Cardiac fibroblast (primary cell): ENCODE measurements around the gene FADD.
A peak's percentile ranks its signal among the peaks of the same experiment; 100 is the strongest.

Experiments
- DNase-seq, 2 donors: peaks; one replicate each; pipeline versions ENCODE4 v3.0.0 to v3.0.0-alpha.2; 2010; ENCODE audit warnings: low read depth in 2 of 2
- H3K4me3 ChIP-seq, 2 donors: replicated peaks in 1 of 2; 1 replicate in 1 of 2; 2 replicates in 1 of 2; pipeline ENCODE4 v1.5.1; 2011; ENCODE audit warnings: low read depth in 2 of 2, low read length in 2 of 2, mild to moderate bottlenecking in 2 of 2, moderate library complexity in 1 of 2
- TF ChIP-seq, protein P1 (sequence below): IDR thresholded peaks from one replicate; pipeline ENCODE4 v1.5.1; 2011; ENCODE audit warnings: low read depth, mild to moderate bottlenecking, low read length, inconsistent platforms

The FADD gene

DNA sequence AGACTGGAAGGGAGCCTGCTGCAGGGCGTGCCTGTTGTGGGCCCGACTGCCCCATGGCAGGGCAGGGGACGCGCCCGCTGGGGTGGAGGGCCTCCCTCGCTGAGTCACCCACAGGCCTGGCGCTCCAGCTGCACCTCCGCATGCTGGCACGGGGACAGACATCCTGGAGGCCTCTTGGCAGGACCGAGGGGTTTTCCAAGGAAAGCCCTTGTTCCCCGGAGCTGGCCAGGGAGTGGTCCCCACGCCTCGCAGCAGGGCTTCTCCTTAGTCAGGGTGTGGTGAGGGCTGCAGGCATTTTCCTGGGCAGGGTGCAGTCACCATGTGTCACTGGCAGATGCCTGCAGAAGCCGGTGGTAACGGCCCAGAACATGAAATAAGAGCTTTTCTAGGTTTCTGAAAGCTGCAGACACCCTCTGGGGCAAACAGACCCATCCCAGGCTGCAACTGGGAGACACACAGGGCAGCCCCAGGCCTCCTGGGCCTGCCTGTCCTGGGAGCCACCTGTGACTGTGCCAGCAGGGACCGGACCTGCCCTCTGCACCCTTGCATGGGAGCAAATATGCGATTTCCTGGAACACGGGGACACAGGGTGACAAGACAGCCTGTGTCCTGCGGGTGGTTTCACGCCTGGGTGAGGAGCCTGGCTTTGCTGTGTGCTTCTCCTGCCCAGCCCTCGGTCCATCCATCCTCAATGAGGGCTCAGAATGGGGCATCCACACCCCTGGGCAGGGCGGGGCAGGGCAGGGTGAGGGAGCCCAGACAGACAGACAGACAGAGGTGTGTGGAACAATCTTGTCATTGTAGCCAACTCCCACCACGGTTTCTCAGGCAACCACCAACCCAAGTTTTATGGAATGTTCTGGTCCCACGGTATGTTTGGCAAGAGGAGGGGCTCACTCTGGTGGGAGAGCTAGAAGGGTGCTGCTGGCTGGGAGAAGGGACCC lies 43.2 kb upstream of the FADD start:
- DNase-seq, result peak in 1 of 2 donors; percentile 21
- TF ChIP-seq, protein P1, sequence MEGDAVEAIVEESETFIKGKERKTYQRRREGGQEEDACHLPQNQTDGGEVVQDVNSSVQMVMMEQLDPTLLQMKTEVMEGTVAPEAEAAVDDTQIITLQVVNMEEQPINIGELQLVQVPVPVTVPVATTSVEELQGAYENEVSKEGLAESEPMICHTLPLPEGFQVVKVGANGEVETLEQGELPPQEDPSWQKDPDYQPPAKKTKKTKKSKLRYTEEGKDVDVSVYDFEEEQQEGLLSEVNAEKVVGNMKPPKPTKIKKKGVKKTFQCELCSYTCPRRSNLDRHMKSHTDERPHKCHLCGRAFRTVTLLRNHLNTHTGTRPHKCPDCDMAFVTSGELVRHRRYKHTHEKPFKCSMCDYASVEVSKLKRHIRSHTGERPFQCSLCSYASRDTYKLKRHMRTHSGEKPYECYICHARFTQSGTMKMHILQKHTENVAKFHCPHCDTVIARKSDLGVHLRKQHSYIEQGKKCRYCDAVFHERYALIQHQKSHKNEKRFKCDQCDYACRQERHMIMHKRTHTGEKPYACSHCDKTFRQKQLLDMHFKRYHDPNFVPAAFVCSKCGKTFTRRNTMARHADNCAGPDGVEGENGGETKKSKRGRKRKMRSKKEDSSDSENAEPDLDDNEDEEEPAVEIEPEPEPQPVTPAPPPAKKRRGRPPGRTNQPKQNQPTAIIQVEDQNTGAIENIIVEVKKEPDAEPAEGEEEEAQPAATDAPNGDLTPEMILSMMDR, result no peak
- no peak overlapping the region for H3K4me3 ChIP-seq

DNA sequence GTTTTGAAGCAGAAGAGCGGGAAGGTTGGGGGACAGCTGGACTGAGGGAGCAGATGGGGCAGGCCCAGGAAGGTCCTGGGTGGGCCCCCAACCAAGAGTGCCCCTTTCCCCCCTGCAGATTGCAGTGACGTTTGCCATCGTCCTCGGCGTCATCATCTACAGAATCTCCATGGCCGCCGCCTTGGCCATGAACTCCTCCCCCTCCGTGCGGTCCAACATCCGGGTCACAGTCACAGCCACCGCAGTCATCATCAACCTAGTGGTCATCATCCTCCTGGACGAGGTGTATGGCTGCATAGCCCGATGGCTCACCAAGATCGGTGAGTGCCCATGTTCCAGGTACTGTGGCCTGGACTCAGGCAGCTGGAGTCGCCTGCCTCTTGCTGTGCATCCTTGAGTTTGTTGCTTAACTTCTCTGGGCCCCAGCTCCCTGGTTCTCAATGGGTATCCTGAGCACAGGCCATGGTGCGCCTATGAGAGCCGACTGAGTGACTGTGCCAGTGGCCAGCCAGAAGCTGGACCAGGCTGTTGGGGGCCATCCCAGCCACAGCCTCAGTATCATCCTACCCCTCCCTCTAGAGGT lies 42.0 kb upstream of the FADD start:
- DNase-seq, result no peak
- H3K4me3 ChIP-seq, result no peak overlapping the region
- TF ChIP-seq, protein P1, result no peak

DNA sequence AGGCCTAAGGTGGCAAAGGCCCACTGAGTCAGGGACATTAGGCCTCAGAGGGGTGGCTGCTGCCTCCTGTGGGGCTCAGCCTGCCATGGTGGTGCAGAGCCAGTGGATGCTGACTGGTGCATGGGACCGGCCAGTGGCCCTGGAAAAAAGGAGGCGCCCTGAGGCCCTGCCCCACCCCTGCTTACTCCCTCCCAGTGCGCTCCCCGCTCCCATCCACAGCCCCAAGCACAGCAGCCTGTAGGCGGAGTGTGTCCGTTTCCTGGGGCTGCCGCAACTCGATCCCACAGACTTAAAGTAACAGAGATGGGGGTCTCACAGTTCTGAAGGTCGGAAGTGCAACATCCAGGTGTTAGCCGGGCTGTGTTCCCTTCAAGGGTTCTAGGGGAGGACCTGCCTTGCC lies 38.4 kb upstream of the FADD start:
- TF ChIP-seq, protein P1, result no peak
- DNase-seq, result no peak
- no peak overlapping the region for H3K4me3 ChIP-seq

DNA sequence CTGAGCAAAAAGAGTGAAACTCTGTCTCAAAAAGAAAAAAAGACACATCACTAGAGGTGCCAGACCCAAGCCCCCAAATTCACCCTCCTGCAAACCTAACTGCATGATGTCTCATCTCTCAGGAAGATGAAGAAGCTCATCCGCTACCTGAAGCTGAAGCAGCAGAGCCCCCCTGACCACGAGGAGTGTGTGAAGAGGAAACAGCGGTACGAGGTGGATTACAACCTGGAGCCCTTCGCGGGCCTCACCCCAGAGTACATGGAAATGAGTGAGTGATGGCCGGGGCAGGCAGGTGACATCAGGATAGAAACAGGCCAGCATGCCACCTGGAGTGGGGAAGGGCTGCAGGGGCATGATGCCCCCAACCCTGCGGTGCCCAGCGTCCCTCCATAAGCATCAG lies 36.0 kb upstream of the FADD start:
- no peak for DNase-seq
- no peak overlapping the region for H3K4me3 ChIP-seq
- TF ChIP-seq, protein P1, result no peak

DNA sequence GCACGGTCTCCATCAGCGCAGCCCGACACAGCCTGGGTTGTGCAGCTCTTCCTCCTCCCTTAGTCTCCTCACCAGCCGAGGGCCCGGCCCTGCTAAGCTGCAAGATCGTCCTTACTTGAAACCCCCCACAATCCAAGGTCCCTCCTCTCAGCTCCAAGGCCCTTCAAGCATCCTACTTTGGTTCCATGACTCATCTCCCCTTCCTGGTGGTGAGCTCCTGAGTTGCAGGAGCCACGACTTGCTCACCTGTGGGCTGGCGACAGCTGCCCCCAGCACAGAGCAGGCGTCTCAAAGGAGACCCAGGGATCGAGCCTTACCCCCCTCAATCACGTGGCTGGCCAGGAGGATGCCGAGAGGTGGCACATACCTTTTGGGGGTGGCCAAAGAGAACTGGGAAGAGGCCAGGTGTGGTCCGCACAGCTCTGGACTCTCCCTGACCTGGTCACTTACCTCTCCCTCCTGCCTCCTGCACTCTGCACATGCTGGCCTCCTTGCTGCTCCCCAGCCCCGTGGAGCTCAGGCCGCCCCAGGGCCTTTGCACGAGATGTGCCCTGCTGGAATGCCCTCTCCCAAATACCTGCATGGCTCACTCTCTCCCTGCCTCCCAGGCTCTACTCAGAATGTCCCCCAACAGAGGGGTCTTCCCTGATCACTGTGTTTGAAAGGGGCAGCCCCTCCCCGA lies 35.2 kb upstream of the FADD start:
- TF ChIP-seq, protein P1, result no peak
- H3K4me3 ChIP-seq, result no peak overlapping the region
- no peak for DNase-seq

DNA sequence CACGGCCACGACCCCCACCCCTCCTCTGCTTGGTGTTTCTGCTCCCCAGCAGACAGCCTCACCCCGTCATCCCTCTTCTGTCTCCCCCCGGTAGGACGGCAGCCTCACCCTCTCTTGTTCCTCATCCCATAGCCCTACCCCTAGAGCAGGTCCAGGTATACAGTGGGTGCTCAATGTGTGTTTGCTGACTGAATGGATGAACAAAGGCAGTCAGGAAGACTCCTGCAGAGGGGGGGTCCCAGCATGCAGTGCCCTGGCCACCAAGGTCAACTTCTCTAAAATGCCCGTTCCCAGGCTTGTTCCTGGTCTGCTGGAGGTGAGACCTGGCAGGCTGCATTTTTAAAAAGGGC lies 34.7 kb upstream of the FADD start:
- no peak overlapping the region for H3K4me3 ChIP-seq
- DNase-seq, result no peak
- TF ChIP-seq, protein P1, result no peak
